ENCODE results near the gene SEMA4A.
A peak's percentile ranks its signal among the peaks of the same experiment; 100 is the strongest.

DNA sequence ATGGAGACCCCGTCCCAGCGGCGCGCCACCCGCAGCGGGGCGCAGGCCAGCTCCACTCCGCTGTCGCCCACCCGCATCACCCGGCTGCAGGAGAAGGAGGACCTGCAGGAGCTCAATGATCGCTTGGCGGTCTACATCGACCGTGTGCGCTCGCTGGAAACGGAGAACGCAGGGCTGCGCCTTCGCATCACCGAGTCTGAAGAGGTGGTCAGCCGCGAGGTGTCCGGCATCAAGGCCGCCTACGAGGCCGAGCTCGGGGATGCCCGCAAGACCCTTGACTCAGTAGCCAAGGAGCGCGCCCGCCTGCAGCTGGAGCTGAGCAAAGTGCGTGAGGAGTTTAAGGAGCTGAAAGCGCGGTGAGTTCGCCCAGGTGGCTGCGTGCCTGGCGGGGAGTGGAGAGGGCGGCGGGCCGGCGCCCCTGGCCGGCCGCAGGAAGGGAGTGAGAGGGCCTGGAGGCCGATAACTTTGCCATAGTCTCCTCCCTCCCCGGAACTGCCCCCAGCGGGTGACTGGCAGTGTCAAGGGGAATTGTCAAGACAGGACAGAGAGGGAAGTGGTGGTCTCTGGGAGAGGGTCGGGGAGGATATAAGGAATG lies 38.4 kb upstream of the SEMA4A start:
- TF ChIP-seq POLR2AphosphoS5 (IDR thresholded peaks at IDR 0.05) (peak in 1 of 3 donors; percentile 70), CTCF (IDR thresholded peaks at IDR 0.05) (no peak)
